Activated CD4-positive, CD25-positive, alpha-beta regulatory T cell treated with anti-CD3 and anti-CD28 coated beads, Interleukin-2, amount 50 U/mL, for 72 hours (primary cell): ENCODE data around the gene BRD4.
A peak's percentile ranks its signal among the peaks of the same experiment; 100 is the strongest.

ENCODE experiments used
- DNase-seq: peaks from one replicate; pipeline ENCODE4 v3.0.0; 2021

The BRD4 gene

GRCh38 chr19:15264061-15264932, 68.0 kb downstream of the BRD4 start:
- peak; percentile 76 for DNase-seq

DNA sequence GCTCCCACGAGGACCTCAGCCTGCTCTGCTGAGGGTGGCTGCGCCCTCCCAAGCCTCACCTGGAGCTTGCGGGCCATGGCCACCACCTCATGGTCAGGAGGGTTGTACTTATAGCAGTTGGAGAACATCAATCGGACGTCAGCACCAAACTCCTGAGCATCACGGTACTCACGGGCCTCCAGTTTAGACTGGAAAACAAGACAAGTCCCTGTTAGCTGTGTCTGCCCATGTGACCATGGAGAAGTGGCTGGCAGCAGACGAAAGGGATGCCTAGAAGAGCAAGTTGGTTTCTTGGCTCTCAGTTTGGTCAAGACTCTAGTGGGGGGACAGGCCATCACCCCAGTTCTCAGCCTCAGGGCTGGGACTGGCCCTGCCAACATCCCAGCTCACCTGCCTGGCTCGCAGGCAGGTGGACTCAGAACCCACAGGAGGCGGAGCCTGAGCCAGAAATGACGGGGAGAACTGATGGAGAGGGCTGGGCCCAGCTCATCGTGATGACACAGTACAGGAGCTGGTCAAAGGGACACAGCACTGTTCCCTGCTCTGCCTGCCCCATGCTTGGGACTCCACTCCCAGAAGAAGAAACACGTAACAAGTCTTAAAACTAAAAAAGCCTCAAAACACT, 68.9 kb downstream of the BRD4 start:
- DNase-seq = no peak

DNA sequence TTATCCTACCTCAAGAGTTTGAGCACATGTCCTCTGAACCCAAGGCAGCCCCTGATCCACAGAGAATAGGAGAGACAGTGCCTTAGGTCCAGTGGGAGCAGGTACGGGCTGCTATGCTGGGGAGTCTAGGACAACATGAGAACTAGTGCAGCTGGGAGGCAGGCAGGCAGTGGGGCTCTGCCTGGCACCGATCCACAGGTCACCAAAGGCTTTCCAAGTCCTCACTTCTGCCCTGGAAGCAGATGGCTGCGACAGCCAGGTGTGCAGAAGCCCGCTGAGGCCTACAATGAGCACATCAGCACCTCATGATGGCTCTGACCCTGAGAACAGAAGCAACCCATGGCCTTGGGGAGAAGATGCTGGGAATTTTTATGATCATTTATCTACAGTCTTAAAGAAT, 70.3 kb downstream of the BRD4 start:
- DNase-seq = no peak

GRCh38 chr19:15260939-15261338, 71.4 kb downstream of the BRD4 start:
- no peak for DNase-seq

GRCh38 chr19:15259907-15260306, 72.4 kb downstream of the BRD4 start:
- DNase-seq = no peak

DNA sequence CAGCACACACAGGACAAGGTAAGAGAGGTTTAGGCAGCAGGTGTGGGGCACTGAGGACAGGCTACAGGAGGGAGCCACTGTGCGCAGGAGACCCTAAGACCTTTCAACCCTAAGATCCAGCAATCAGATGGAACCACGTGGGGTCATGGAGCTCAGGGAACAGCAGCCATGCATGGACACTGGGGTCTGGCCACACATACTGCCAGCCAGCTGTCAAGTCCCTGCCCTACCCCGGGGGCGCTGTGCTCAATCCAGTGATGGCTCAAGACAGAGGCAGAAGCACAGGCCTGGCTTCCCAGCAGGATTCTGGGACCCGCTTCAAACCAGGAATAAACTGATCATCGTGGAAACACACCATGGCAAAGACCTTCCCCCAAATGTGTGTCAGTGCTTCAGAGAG, 74.6 kb downstream of the BRD4 start:
- DNase-seq = no peak

DNA sequence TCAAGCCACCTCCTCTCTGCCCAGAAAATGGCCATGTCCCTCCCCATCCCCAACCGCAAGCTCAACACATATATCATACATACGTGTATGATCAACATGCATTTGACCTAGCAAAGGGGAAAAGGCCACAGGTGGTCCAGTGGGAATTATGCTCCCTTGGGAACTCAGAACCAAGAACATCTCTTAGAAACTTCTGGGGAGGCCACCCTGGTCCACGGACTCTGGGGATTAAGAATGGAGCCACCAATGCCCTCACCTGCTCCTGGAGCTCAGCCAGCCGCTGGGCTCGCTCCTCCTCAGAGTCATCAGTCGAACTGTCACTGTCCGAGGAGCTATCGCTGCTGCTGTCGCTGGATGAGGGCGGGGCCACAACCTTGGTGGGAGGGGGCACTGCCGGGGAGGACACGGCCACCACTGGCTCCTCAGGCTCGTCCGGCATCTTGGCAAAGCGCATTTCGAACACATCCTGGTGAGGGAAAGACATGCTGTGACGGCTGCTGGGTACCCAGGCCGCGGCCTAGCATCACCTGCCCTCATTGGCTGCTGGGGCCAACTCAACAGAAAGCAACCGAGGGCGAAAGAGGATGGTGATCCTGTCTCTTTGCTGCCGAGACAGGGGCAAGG, 75.5 kb downstream of the BRD4 start:
- DNase-seq = no peak

GRCh38 chr19:15255359-15255990, 76.9 kb downstream of the BRD4 start:
- no peak for DNase-seq

DNA sequence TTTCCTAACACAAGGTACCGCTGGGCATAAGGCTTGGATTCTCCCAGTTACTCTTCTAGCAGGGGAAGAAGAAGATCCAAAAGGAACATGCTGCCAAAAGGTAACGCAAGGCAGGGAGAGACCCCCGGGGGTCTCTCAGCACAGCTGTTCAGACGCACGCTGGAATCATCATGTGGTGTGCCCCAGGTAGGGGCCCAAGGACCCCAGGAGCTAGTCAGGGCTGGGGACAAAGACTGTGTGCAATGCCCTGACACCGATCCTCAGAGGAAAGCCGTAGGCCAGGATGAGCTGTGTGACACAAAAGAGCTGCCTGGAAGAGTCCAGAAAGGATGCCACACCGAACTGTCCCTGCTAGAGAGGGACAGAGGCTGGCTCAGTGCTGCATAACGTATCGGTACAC, 77.8 kb downstream of the BRD4 start:
- DNase-seq = no peak

DNA sequence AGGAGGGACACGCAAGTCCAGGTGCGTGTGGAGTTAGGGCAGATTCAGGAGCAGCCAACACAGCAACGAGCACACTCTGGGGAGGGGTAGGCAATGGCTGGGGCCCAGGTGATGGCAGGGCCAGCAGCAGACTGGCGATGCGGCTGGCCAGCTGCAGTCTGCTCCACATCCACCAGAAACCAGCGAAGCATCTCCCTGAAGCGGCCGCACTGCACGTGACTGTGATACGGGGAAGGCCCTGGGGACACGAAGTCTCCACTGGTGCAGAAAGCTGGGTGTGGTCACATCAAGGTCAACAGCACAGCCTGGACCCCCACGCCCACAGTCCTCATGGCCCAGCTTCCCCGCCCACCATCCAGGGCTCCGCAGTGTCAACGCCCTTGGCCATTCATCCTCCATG, 78.8 kb downstream of the BRD4 start:
- DNase-seq = no peak

DNA sequence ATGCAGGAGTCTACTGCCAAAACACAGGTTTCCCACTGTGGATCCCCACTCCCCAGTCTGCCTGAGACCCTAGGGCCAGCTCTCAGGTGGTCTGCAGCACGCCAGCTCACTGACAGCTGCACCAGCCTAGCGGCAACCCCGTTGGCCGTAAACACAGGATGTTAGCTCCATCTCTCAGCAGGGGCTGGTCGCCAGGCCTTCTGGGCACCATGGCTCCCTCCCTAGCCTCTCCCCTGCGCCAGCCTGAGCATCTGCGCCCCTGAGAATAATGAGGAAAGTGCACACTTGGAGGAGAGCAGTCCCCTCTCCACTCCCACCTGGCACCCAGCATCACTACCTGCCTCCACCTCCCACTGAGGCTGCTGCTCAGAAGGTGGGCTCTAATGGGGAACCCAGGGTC, 79.3 kb downstream of the BRD4 start:
- no peak for DNase-seq

DNA sequence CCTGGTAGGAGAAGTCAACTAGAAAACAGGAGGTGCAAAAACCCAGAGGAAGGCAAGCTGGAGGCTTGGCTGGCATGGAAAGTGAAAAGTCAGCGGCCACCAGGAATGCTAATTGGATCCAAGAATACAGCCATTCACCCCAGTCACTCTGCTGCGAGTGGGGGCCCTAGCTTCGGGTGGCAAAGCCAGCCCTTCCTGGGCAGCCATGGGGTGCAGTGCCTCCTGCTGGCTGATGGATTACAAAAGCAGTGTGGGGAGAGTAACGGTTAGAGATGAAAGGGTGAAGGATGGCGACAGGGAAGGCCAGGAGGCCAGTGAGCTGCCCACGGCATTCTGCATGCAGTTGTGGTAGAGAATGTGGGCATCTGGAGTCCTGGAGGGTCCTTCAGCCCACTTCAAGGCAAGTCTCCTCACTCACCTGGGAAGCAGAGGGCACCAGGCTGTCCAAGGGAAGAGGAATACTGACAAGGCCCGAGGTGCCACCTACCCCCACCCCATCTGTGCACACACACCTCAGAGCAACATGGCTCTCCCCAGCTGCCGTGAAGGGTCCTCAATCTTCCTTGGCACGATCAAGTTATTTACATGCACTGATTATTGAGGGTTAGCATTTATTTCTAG, 79.8 kb downstream of the BRD4 start:
- no peak for DNase-seq

GRCh38 chr19:15251749-15252397, 80.5 kb downstream of the BRD4 start:
- no peak for DNase-seq

DNA sequence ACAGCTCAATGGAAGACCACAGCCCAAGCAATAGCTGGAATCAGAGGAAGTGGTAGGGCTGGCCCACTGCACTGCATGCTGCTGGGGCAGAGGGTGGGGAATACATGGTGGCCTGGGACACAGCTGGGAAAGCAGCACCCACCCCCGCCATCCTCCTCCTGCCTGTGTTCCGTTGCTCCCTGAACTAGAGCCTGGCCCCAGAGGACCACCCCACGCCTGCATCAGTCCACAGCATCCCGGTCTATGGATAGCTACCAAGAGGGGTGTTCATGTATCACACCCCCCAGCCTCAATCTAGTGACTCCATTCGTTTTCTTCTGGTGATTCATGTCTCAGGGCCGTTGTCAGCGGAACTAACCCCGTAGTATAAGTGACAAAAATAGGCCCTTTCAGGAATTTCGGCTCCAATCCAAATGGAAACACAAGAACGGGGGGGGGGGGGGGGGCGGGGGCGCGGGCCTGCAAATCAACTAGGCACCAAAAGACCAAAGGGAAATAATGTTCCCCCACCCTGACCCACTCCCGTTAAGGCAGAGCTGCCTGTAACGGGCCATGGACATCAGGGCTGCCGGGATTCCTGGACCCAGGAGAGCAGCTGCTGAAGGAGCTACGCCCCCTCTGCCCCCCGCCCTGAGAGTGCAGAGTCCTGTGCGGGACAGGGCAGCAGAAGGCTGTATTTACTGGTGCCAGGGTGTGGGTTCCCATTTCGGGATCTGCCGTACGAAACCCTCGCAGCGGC, 81.2 kb downstream of the BRD4 start:
- no peak for DNase-seq

DNA sequence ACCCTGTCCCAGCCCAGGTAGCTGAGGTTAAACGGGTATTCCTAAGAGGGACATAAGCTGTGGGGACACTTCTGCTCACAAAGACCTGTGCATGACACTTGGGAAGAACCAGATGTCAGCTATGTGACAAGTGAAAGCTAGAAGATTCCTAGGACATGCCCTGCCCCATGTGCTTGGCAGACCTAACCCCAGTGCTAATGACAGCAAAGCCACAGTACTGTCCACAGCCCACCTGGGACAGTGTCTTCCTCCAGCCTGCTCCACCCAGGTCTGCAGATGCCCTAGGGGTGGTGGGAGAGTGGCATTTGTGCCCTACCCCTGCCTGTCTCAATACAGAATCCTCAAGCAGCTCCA, 81.7 kb downstream of the BRD4 start:
- no peak for DNase-seq

DNA sequence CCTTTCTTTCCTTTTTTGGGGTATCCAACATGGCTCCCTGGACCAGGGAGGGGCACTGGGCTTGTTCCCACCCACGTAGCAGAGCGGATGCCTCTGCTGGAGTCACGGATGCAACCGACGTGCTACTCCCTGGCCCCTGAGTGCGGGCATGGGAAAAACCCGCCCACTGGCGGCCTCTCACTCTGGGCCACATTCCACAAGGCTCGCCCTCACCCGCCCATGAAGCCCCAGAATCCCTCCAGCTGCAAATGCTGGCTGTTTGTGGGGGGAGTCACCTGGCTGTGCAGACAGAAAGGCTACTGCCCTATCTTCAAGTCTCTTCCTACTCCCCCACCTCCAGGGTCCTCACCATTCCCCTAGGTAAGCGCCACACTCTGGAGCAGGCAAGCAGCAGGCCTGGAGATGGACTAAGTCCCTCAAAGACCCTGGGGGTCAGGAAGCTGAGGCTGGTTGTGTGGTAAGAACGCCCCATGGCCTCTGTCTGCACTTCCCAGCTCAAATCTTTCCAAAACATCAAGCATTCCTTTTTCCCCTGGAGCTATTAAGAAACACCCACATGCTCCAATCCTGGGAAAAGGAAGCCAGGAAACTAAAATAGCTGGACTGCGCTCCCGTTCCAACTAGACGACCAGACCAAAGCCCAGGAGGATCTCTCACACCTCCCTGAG, 82.2 kb downstream of the BRD4 start:
- DNase-seq = no peak

GRCh38 chr19:15249528-15249874, 82.8 kb downstream of the BRD4 start:
- DNase-seq = no peak

DNA sequence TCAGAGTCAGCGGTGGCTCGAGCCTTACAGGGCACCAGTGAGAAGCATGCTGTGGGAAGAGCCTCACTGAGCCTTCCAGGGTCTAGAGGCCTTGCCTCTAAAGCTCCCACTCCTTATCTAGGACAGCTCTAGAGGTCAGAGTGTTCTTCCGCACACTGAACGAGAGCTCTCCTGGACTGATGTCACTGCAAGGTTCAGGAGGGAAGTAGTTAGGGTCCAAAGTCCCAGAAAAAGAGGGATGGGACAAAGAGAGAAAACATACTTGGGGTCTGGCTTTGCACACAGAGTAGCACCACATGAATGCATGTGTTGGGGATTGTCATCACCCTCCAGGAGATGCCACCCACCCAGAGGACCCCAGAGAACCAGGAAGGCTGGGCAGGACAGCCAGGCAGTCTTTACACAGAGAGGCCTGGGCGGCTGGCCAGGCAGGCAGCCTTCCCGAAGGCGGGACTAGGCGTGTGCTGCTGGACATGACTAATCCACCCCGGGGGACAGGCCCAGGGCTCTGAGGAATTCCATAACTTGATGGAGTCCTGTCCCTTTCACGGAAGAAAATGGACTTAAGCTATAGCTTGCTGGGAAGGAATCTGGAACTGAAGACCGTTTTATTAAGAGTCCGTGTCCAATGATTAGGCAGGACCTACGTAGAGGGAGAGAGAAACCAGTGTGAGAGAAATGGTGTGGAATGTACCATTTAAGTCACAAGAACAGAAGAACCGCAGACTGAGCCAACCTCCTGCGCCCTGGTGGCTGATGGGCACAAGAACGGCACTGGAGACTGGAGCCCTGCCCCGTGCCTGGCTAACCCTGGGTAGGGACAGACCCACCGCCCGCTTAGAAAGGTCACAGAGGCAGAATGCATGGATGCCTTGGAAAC, 83.5 kb downstream of the BRD4 start:
- DNase-seq = no peak

DNA sequence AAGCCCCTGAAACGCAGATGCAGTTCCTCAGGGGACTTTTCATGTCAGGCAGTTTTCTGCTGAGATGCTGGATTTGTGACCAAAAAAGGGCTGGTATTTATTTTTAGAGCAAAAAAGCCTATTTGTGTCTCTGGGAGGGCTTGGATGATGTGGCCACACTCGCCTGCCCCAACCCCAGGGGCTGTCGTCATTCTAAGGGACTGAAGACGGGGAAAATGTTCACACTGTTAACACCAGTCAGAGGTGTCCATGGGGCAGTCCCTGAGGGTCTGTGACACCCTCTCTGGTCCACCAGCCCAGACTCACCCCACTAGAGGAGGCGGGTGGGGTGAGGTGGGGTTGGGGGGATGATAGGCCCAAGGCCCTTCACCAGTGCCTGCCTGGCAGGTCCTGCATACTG, 84.2 kb downstream of the BRD4 start:
- no peak for DNase-seq
